ENCODE measurements around the gene USP17L28.
"Not testable (repeated sequence)": the region's sequence is repeated elsewhere in the genome, so short reads cannot be mapped to it uniquely, and the experiment has no call there.

The USP17L28 gene, protein sequence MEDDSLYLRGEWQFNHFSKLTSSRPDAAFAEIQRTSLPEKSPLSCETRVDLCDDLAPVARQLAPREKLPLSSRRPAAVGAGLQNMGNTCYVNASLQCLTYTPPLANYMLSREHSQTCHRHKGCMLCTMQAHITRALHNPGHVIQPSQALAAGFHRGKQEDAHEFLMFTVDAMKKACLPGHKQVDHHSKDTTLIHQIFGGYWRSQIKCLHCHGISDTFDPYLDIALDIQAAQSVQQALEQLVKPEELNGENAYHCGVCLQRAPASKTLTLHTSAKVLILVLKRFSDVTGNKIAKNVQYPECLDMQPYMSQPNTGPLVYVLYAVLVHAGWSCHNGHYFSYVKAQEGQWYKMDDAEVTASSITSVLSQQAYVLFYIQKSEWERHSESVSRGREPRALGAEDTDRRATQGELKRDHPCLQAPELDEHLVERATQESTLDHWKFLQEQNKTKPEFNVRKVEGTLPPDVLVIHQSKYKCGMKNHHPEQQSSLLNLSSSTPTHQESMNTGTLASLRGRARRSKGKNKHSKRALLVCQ

GRCh38 chr4:9348593-9348992 is at the start of gene USP17L28:
Gene USP17L28 (plus strand): TSS chr4:9348893. CDS start chr4:9348893, 0 bp downstream.
- not testable (repeated sequence) for H3K4me3 ChIP-seq (ENCODE audit: low read length)

DNA sequence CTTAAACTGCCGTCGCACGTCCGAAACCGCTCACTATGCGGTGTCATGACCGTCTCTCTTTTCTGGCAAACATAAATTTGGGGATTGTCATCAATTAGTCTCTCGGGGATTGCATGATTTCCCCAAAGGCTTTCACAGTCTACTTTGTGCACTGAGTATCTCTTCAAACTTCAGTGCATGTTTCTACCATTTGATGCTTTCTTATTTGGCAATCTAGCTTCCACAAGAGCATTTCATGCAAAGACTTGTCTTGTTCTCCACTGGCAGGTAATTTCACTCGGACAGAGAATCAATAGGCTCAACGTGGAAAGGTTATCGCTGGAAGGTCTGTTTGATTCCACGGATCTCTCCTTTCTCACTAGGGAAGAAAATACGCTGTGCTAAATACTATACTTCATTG is 24.5 kb upstream of the USP17L28 start:
- not testable (repeated sequence) for H3K4me3 ChIP-seq (ENCODE audit: low read length)

GRCh38 chr4:9324865-9325264 is 23.8 kb upstream of the USP17L28 start, which contains the start of gene USP17L24:
Gene USP17L24 (plus strand): TSS chr4:9325165. CDS start chr4:9325165, 0 bp downstream.
- not testable (repeated sequence) for H3K4me3 ChIP-seq (ENCODE audit: low read length)

DNA sequence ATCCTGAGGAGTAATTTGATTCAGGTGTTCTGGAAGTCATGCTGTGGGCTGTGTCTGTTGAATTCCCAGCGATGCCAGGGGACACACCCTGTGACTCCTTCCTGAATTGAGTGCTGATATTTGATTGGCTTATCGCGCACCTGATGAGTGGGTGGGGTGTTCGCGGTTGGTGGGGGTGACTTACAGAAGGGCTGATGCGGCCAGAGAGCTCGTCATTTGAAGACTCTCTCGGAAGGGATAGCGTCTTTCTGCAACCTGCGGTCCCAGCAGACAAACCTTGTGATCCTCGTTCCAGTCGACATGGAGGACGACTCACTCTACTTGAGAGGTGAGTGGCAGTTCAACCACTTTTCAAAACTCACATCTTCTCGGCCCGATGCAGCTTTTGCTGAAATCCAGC is 19.1 kb upstream of the USP17L28 start, which contains the start of gene USP17L25:
USP17L25 (plus strand) TSS at position 301 of the 400 bp plus-strand sequence; CDS start at position 301, 0 bp downstream.
- H3K4me3 ChIP-seq (ENCODE audit: low read length), result not testable (repeated sequence)

- not testable (repeated sequence) for H3K4me3 ChIP-seq (ENCODE audit: low read length)
Measured at GRCh38 chr4:9334358-9334757, 14.3 kb upstream of the USP17L28 start, which contains the start of gene USP17L26. Gene USP17L26 (plus strand): TSS chr4:9334658. CDS start chr4:9334658, 0 bp downstream.

DNA sequence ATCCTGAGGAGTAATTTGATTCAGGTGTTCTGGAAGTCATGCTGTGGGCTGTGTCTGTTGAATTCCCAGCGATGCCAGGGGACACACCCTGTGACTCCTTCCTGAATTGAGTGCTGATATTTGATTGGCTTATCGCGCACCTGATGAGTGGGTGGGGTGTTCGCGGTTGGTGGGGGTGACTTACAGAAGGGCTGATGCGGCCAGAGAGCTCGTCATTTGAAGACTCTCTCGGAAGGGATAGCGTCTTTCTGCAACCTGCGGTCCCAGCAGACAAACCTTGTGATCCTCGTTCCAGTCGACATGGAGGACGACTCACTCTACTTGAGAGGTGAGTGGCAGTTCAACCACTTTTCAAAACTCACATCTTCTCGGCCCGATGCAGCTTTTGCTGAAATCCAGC is 9.6 kb upstream of the USP17L28 start, which contains the start of gene USP17L5:
USP17L5 (plus strand) TSS at position 301 of the 400 bp plus-strand sequence; CDS start at position 301, 0 bp downstream.
- H3K4me3 ChIP-seq (ENCODE audit: low read length), result not testable (repeated sequence)

- H3K4me3 ChIP-seq (ENCODE audit: low read length), result not testable (repeated sequence)
Measured at GRCh38 chr4:9343848-9344247, 4.8 kb upstream of the USP17L28 start, which contains the start of gene USP17L27. Gene USP17L27 (plus strand): TSS chr4:9344148. CDS start chr4:9344148, 0 bp downstream.

DNA sequence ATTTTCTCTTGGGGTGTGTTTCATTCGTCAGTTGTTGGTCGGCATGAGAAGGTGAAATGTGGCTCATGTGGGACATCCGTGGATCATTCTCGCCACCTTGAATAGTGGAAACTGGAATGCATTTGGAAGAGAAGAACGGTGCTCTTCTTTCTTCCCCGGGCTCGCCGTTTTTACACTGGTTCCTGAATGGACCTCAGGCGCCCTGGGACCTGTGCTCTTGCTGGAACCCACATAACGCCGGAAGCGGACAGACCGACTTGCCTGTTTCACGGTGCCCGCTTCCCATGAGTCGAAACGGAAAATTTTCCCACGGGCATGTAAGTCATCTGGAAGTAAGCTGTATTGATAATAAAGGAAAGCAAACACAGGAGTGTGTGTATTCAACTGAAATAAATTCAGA is 2.2 kb downstream of the USP17L28 start:
- H3K4me3 ChIP-seq (ENCODE audit: low read length), result not testable (repeated sequence)

GRCh38 chr4:9353338-9353737 is 4.6 kb downstream of the USP17L28 start, which contains the start of gene USP17L29:
Gene USP17L29 (plus strand): TSS chr4:9353638. CDS start chr4:9353638, 0 bp downstream.
- H3K4me3 ChIP-seq (ENCODE audit: low read length), result not testable (repeated sequence)

DNA sequence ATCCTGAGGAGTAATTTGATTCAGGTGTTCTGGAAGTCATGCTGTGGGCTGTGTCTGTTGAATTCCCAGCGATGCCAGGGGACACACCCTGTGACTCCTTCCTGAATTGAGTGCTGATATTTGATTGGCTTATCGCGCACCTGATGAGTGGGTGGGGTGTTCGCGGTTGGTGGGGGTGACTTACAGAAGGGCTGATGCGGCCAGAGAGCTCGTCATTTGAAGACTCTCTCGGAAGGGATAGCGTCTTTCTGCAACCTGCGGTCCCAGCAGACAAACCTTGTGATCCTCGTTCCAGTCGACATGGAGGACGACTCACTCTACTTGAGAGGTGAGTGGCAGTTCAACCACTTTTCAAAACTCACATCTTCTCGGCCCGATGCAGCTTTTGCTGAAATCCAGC is 14.1 kb downstream of the USP17L28 start, which contains the start of gene USP17L30:
USP17L30 (plus strand) TSS at position 301 of the 400 bp plus-strand sequence; CDS start at position 301, 0 bp downstream.
- H3K4me3 ChIP-seq (ENCODE audit: low read length), result not testable (repeated sequence)

GRCh38 chr4:9379881-9380280 is 31.2 kb downstream of the USP17L28 start:
- H3K4me3 ChIP-seq (ENCODE audit: low read length), result not testable (repeated sequence)

GRCh38 chr4:9381012-9381534 is 32.4 kb downstream of the USP17L28 start:
- peak overlapping the region; percentile 49; the same call in 1 of the 2 replicates for H3K4me3 ChIP-seq (ENCODE audit: low read length)

DNA sequence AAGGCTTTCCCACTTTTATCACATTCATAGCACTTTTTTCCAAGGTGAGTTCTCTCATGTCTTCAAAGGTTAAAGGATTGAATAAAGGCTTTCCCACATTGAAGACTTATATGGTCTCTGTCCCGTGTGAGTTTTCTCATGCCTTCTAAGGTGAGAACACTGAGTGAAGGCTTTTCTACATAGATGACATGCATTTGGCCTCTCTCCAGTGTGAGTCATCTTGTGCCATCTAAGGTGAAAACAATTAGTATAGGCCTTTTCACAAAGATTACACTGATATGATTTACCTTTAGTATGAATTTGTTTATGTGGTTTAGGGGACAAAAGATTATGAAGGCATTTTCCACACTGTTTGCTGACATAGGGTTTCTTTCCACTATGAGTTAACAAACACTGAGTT is 35.4 kb downstream of the USP17L28 start:
- no peak overlapping the region for H3K4me3 ChIP-seq (ENCODE audit: low read length)
- no peak for TF ChIP-seq ZNF274 (IDR thresholded peaks at IDR 0.05; ENCODE audit: low read depth, low read length)

GRCh38 chr4:9389001-9389400 is 40.3 kb downstream of the USP17L28 start:
- H3K4me3 ChIP-seq (ENCODE audit: low read length), result not testable (repeated sequence)

Data from GM08714 (cell line).